Activated CD4-positive, alpha-beta memory T cell treated with anti-CD3 and anti-CD28 coated beads, Interleukin-2, amount 10 ng/mL, durations not matched to agents 7 days and 5 days (primary cell): Measurements from ENCODE around the gene PADI2. TPM values are rescaled to one million over a fixed set of nuclear protein-coding genes. Genes with fewer than 3 reads are reported as not detected.
A peak's percentile ranks its signal among the peaks of the same experiment; 100 is the strongest.

Experiments used
- CTCF ChIA-PET: fragments of 350-600 bp; sonication (Branson Sonifier 250); formaldehyde crosslinking; loops from one replicate; lab custom pipeline; 2021; ENCODE audit warnings: antibody characterized with exemption, inconsistent platforms; lab: Charles Lee
- POLR2A ChIA-PET: fragments of 350-600 bp; sonication (Branson Sonifier 250); formaldehyde crosslinking; loops from one replicate; lab custom pipeline; 2021; ENCODE audit warnings: antibody characterized with exemption; lab: Charles Lee
- DNase-seq: peaks from one replicate; pipeline ENCODE4 v3.0.0-alpha.2; 2020
- H3K27ac Mint-ChIP-seq: one replicate; pipeline ENCODE4 v1.8.0; 2021; ENCODE audit warnings: mild to moderate bottlenecking, mixed read lengths
- H3K27me3 Mint-ChIP-seq: one replicate; pipeline ENCODE4 v1.8.0; 2021; ENCODE audit warnings: mixed read lengths
- H3K36me3 Mint-ChIP-seq: one replicate; pipeline ENCODE4 v1.8.0; 2021; ENCODE audit warnings: low read depth, mixed read lengths
- H3K4me1 Mint-ChIP-seq: one replicate; pipeline ENCODE4 v1.8.0; 2021; ENCODE audit warnings: mixed read lengths
- H3K4me3 Mint-ChIP-seq: one replicate; pipeline ENCODE4 v1.8.0; 2021; ENCODE audit warnings: mild to moderate bottlenecking, mixed read lengths
- H3K9me3 Mint-ChIP-seq: one replicate; pipeline ENCODE4 v1.8.0; 2021; ENCODE audit warnings: mixed read lengths
- total RNA-seq, 2 experiments: library from RNA; stranded (reverse); gene quantifications; one replicate each; pipeline ENCODE4 v1.2.3, GENCODE V29; 2021

PADI2 gene
- total RNA-seq, 2 experiments from 2014 or later = not detected

- Mint-ChIP-seq H3K9me3 (no peaks in the 10 kb centered on the region), H3K27me3 (no peaks in the 10 kb centered on the region), H3K4me3 (no peak overlapping the region), H3K27ac (no peak overlapping the region), H3K4me1 (peaks cover 39% of the 10 kb centered on the region), H3K36me3 (peaks cover 30% of the 10 kb centered on the region)
- ChIA-PET CTCF (interaction anchor here (0.6 to 5.3 kb wide), 3 partner anchors 87 to 392 kb away, joined by 3 to 45 read pairs (median 43); partner anchors contain the start of gene RCC2), POLR2A (interaction anchor here (0.6 to 1.4 kb wide), 2 partner anchors 42 to 142 kb away, joined by 3 to 4 read pairs; no protein-coding TSS in a partner anchor)
- no peak for DNase-seq
Measured at GRCh38 chr1:17047924-17048323, 71.3 kb downstream of the PADI2 start.

DNA sequence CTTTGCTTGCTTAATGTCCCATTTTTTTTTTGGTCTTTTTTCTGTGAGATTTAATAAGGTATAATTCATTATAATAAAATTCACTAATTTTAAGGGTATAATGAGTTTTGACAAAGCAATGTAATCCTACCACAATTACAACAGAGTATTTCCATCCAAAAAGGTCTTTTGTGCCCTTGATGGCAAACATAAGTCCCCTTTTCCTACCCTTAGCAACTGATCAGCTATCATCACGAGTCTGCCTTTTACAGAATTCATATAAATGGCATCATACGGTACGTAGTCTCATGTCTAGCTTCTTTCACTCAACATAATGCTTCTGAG is 73.0 kb downstream of the PADI2 start:
- Mint-ChIP-seq H3K36me3 (peaks cover 40% of the 10 kb centered on the region), H3K4me3 (no peak overlapping the region), H3K27ac (no peak overlapping the region), H3K4me1 (peaks cover 27% of the 10 kb centered on the region), H3K9me3 (no peaks in the 10 kb centered on the region), H3K27me3 (no peaks in the 10 kb centered on the region)
- POLR2A ChIA-PET = interaction anchor here (0.8 to 1.6 kb wide), 3 partner anchors 86 to 1301 kb away, joined by 4 to 6 read pairs (median 5); no protein-coding TSS in a partner anchor
- DNase-seq = no peak
- CTCF ChIA-PET = interaction anchor here (0.7 to 5.3 kb wide), 12 partner anchors 12 to 425 kb away, joined by 3 to 45 read pairs (median 4); no protein-coding TSS in a partner anchor

- peaks cover 37% of the 10 kb centered on the region for H3K36me3 Mint-ChIP-seq
- no peak for DNase-seq
- ChIA-PET POLR2A (interaction anchor here (0.8 to 1.6 kb wide), 3 partner anchors 85 to 1302 kb away, joined by 4 to 6 read pairs (median 5); no protein-coding TSS in a partner anchor), CTCF (interaction anchor here (0.7 to 5.3 kb wide), 12 partner anchors 11 to 425 kb away, joined by 3 to 45 read pairs (median 4); no protein-coding TSS in a partner anchor)
- peak overlapping the region; percentile 64 for H3K27ac Mint-ChIP-seq
- H3K4me3 Mint-ChIP-seq = no peak overlapping the region
- no peaks in the 10 kb centered on the region for H3K27me3 Mint-ChIP-seq
- H3K4me1 Mint-ChIP-seq = peaks cover 22% of the 10 kb centered on the region
- no peaks in the 10 kb centered on the region for H3K9me3 Mint-ChIP-seq
Measured at GRCh38 chr1:17045634-17046333, 73.5 kb downstream of the PADI2 start.

GRCh38 chr1:17045150-17045549 is 74.1 kb downstream of the PADI2 start:
- CTCF ChIA-PET = interaction anchor here (1.0 to 5.3 kb wide), 6 partner anchors 13 to 424 kb away, joined by 3 to 45 read pairs (median 10); no protein-coding TSS in a partner anchor
- Mint-ChIP-seq H3K27me3 (no peaks in the 10 kb centered on the region), H3K4me3 (no peak overlapping the region), H3K36me3 (peaks cover 36% of the 10 kb centered on the region), H3K27ac (peak overlapping the region; percentile 27), H3K4me1 (peaks cover 19% of the 10 kb centered on the region), H3K9me3 (no peaks in the 10 kb centered on the region)
- no peak for DNase-seq
- POLR2A ChIA-PET = interaction anchor here (1.2 to 1.6 kb wide), 2 partner anchors 84 to 140 kb away, joined by 4 to 6 read pairs; no protein-coding TSS in a partner anchor

GRCh38 chr1:17043676-17044075 is 75.6 kb downstream of the PADI2 start:
- Mint-ChIP-seq H3K4me3 (no peak overlapping the region), H3K4me1 (peaks cover 19% of the 10 kb centered on the region), H3K9me3 (no peaks in the 10 kb centered on the region), H3K27ac (no peak overlapping the region), H3K27me3 (no peaks in the 10 kb centered on the region), H3K36me3 (peaks cover 42% of the 10 kb centered on the region)
- POLR2A ChIA-PET = no interaction called here
- no peak for DNase-seq
- CTCF ChIA-PET = interaction anchor here (0.6 kb wide), 1 partner anchor 58 kb away, joined by 7 read pairs; no protein-coding TSS in a partner anchor

DNA sequence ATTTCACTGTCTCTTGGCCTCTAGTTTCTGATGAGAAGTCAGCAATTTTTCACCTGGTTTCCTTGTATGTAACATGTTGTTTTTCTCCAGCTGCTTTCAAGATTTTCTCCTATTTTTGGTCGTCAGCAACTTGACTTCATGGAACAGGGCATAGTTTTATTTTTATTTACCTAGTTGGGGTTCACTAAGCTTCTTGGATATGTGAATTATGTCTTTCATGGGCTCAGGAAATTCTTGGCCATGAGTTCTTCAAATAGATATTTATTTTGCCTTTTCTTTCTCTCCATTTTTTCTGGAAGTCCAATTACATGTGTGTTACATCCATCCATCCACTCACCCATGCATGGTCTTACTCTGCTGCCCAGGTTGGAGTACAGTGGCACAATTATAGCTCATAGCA is 79.1 kb downstream of the PADI2 start:
- H3K4me1 Mint-ChIP-seq = peaks cover 5% of the 10 kb centered on the region
- no peak overlapping the region for H3K27ac Mint-ChIP-seq
- ChIA-PET CTCF (no interaction called here), POLR2A (no interaction called here)
- no peaks in the 10 kb centered on the region for H3K27me3 Mint-ChIP-seq
- no peak for DNase-seq
- H3K4me3 Mint-ChIP-seq = no peak overlapping the region
- H3K36me3 Mint-ChIP-seq = peaks cover 45% of the 10 kb centered on the region
- no peaks in the 10 kb centered on the region for H3K9me3 Mint-ChIP-seq

DNA sequence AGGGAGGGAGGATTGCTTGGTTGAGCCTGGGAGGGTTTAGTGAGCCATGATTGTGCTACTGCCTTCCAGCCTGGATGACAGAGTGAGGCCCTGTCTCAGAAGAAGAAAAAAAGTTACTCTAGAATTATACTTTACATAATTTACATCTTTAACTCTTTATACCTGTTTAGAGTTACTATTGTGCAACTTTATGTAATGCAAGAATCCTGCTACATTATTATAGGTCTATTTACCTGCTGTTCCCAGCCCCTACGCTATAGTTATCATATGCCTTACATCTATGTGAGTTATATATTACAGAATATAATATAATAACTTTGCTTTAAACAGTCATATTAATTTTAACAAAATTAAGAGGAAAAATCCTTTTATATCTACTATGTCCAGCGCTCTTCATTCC is 79.7 kb downstream of the PADI2 start:
- ChIA-PET POLR2A (no interaction called here), CTCF (no interaction called here)
- Mint-ChIP-seq H3K36me3 (peaks cover 41% of the 10 kb centered on the region), H3K9me3 (no peaks in the 10 kb centered on the region), H3K27ac (no peak overlapping the region), H3K4me1 (peaks cover under 1% of the 10 kb centered on the region), H3K4me3 (no peak overlapping the region), H3K27me3 (no peaks in the 10 kb centered on the region)
- no peak for DNase-seq

DNA sequence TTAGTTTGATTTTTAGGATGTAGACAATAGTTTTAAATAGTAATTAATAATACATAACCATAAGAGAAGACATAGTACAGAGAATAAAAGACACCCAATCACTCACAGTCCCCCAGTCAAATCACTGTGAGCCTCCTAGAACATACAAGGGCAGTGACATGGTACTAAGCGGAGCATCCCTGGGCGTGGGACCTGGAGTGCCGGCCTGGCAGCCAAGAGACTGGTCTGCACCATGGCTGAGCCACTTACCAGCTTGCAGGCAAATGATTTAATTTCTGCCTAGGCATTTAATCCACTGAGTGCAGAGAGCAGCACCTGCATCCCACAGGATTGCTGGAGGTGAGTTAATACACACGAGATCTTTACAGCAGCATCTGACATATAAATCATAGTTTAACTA is 85.8 kb downstream of the PADI2 start:
- Mint-ChIP-seq H3K9me3 (no peaks in the 10 kb centered on the region), H3K4me3 (no peak overlapping the region), H3K27ac (peak overlapping the region; percentile 26), H3K36me3 (peaks cover 25% of the 10 kb centered on the region), H3K27me3 (no peaks in the 10 kb centered on the region), H3K4me1 (peaks cover 6% of the 10 kb centered on the region)
- ChIA-PET POLR2A (no interaction called here), CTCF (interaction anchor here (2.2 kb wide), 1 partner anchor 12 kb away, joined by 12 read pairs; no protein-coding TSS in a partner anchor)
- DNase-seq = no peak

GRCh38 chr1:17032741-17033140 is 86.5 kb downstream of the PADI2 start:
- peaks cover 22% of the 10 kb centered on the region for H3K36me3 Mint-ChIP-seq
- no peak for DNase-seq
- H3K4me3 Mint-ChIP-seq = no peak overlapping the region
- H3K27ac Mint-ChIP-seq = no peak overlapping the region
- ChIA-PET CTCF (interaction anchor here (2.2 kb wide), 1 partner anchor 13 kb away, joined by 12 read pairs; no protein-coding TSS in a partner anchor), POLR2A (no interaction called here)
- H3K4me1 Mint-ChIP-seq = peaks cover 6% of the 10 kb centered on the region
- H3K27me3 Mint-ChIP-seq = no peaks in the 10 kb centered on the region
- no peaks in the 10 kb centered on the region for H3K9me3 Mint-ChIP-seq

- Mint-ChIP-seq H3K27me3 (no peaks in the 10 kb centered on the region), H3K36me3 (peaks cover 29% of the 10 kb centered on the region), H3K27ac (no peak overlapping the region), H3K4me1 (peaks cover 6% of the 10 kb centered on the region), H3K4me3 (no peak overlapping the region), H3K9me3 (no peaks in the 10 kb centered on the region)
- ChIA-PET POLR2A (no interaction called here), CTCF (interaction anchor here (2.2 kb wide), 1 partner anchor 14 kb away, joined by 12 read pairs; no protein-coding TSS in a partner anchor)
- no peak for DNase-seq
Measured at GRCh38 chr1:17031436-17031835, 87.8 kb downstream of the PADI2 start.

DNA sequence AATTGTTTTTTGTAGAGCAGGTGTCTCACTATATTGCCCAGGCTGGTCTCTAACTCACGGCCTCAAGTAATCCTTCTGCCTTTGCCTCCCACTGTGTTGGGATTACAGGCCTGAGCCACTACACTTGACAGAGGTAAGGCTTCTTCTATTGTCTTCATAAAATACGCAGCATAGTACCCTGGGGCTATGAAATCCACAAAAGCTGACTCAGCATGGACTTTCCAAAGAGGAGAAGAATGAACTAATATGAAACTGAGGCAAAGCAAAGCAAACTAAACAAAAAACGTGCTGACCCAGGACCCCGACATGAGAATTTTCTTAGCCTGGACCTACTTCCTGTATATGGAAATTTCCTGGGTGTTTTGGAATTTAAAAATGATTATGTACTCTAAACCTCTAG is 89.0 kb downstream of the PADI2 start:
- H3K36me3 Mint-ChIP-seq = peaks cover 29% of the 10 kb centered on the region
- CTCF ChIA-PET = no interaction called here
- no peak overlapping the region for H3K27ac Mint-ChIP-seq
- no peak for DNase-seq
- H3K4me3 Mint-ChIP-seq = no peak overlapping the region
- H3K27me3 Mint-ChIP-seq = no peaks in the 10 kb centered on the region
- H3K4me1 Mint-ChIP-seq = peaks cover 6% of the 10 kb centered on the region
- POLR2A ChIA-PET = interaction anchor here (0.6 kb wide), 1 partner anchor 20 kb away, joined by 6 read pairs; no protein-coding TSS in a partner anchor
- H3K9me3 Mint-ChIP-seq = no peaks in the 10 kb centered on the region

DNA sequence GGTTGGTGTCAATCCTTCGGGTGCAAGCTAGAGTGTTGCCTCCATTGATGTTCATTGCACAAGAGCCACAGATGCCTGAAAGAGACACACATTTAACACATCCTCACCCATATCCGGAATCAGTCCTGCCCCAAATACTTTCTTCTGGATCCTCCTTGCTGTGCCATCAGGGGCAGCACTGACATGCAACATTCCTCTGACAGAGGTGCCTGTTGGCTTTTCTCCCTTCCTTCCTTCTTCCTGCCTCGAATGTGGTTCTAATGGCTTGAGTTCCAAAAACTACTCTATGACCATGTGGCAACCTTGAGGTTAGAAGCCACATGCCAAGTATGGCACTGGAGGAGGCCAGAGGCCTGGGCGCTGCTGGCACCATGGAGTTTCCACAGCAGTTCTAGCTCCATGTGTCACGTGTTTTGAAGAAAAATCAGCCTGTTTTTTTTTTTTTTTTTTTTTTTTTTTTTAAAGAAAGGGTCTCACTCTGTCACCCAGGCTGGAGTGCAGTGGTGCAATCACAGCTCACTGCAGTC is 90.5 kb downstream of the PADI2 start:
- Mint-ChIP-seq H3K4me3 (no peak overlapping the region), H3K27ac (no peak overlapping the region)
- POLR2A ChIA-PET = no interaction called here

GRCh38 chr1:17027900-17028299 is 91.4 kb downstream of the PADI2 start:
- Mint-ChIP-seq H3K36me3 (peaks cover 39% of the 10 kb centered on the region), H3K4me1 (no peaks in the 10 kb centered on the region), H3K27ac (no peak overlapping the region), H3K9me3 (no peaks in the 10 kb centered on the region), H3K4me3 (no peak overlapping the region), H3K27me3 (no peaks in the 10 kb centered on the region)
- CTCF ChIA-PET = interaction anchor here (1.6 kb wide), 1 partner anchor 18 kb away, joined by 4 read pairs; no protein-coding TSS in a partner anchor
- POLR2A ChIA-PET = no interaction called here
- DNase-seq = no peak

More for the DNA sequence above, 90.5 kb downstream of the PADI2 start:
- CTCF ChIA-PET = interaction anchor here (1.6 kb wide), 1 partner anchor 17 kb away, joined by 4 read pairs; no protein-coding TSS in a partner anchor
- Mint-ChIP-seq H3K4me1 (peaks cover 5% of the 10 kb centered on the region), H3K27me3 (no peaks in the 10 kb centered on the region), H3K9me3 (no peaks in the 10 kb centered on the region), H3K36me3 (peaks cover 35% of the 10 kb centered on the region)
- DNase-seq = no peak
